ENCODE data around the gene ZNF675.

DNA sequence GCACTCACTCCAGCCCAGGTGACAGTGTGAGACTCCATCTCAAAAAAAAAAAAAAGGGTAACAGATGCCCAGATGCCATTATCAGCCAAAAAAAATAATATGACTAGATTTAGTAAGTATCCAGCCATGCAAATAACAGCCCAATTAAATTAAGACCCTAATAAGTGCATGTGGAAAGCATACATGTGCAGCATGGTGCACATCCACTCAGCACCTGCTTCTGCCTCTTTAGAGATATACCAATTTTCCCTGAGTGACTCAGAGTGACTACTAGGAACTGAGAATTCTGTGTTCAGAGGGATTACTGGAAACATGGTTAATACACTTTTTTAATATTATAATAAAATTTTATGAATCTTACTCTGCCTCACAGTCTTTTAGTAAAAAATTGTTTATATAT is 29.8 kb upstream of the ZNF675 start:
- TF ChIP-seq CSRNP3 (CRISPR knock-in tag; IDR thresholded peaks at IDR 0.05) (no peak), ZNF565 (CRISPR knock-in tag; conservative IDR thresholded peaks at IDR 0.05; ENCODE audit: low read depth) (no peak), ARNTL (CRISPR knock-in tag; IDR thresholded peaks at IDR 0.05; ENCODE audit: borderline replicate concordance, low read depth) (no peak), ISL1 (CRISPR knock-in tag; IDR thresholded peaks at IDR 0.05) (no peak), ESRRG (CRISPR knock-in tag; IDR thresholded peaks at IDR 0.05) (no peak), CSDC2 (CRISPR knock-in tag; IDR thresholded peaks at IDR 0.05) (no peak), CREB5 (CRISPR knock-in tag; IDR thresholded peaks at IDR 0.05; ENCODE audit: low read depth) (no peak), PPARA (CRISPR knock-in tag; IDR thresholded peaks at IDR 0.05; ENCODE audit: borderline replicate concordance) (no peak), ZFP3 (CRISPR knock-in tag; IDR thresholded peaks at IDR 0.05) (no peak), ZFP30 (CRISPR knock-in tag; IDR thresholded peaks at IDR 0.05) (no peak), PATZ1 (CRISPR knock-in tag; IDR thresholded peaks at IDR 0.05; ENCODE audit: borderline replicate concordance) (no peak), OSR1 (CRISPR knock-in tag; IDR thresholded peaks at IDR 0.05) (no peak)
- TF ChIP-seq, protein P1, sequence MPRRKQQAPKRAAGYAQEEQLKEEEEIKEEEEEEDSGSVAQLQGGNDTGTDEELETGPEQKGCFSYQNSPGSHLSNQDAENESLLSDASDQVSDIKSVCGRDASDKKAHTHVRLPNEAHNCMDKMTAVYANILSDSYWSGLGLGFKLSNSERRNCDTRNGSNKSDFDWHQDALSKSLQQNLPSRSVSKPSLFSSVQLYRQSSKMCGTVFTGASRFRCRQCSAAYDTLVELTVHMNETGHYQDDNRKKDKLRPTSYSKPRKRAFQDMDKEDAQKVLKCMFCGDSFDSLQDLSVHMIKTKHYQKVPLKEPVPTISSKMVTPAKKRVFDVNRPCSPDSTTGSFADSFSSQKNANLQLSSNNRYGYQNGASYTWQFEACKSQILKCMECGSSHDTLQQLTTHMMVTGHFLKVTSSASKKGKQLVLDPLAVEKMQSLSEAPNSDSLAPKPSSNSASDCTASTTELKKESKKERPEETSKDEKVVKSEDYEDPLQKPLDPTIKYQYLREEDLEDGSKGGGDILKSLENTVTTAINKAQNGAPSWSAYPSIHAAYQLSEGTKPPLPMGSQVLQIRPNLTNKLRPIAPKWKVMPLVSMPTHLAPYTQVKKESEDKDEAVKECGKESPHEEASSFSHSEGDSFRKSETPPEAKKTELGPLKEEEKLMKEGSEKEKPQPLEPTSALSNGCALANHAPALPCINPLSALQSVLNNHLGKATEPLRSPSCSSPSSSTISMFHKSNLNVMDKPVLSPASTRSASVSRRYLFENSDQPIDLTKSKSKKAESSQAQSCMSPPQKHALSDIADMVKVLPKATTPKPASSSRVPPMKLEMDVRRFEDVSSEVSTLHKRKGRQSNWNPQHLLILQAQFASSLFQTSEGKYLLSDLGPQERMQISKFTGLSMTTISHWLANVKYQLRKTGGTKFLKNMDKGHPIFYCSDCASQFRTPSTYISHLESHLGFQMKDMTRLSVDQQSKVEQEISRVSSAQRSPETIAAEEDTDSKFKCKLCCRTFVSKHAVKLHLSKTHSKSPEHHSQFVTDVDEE (CRISPR knock-in tag; IDR thresholded peaks at IDR 0.05), result no peak

Data from SK-N-SH treated with all-trans-retinoic acid at 6 μM for 48 hours (cell line).